GM21619 (cell line): Measurements from ENCODE around the gene PNMA1.

ENCODE experiments used
- ATAC-seq: cut with Tn5 transposase; IDR thresholded peaks from one replicate; pipeline ENCODE4 v1.9.1; 2021; ENCODE audit not compliant: unreplicated experiment

The PNMA1 gene

GRCh38 chr14:73713803-73714655, at the start of gene PNMA1:
Gene PNMA1 (minus strand): TSS chr14:73714384. CDS start chr14:73713639, 745 bp downstream.
- ATAC-seq, result peak; percentile 67

GRCh38 chr14:73763396-73763795, 49.2 kb upstream of the PNMA1 start:
- no peak for ATAC-seq

- ATAC-seq, result peak; percentile 31
Measured at GRCh38 chr14:73762375-73762822, 48.2 kb upstream of the PNMA1 start.

- no peak for ATAC-seq
Measured at GRCh38 chr14:73761618-73762355, 47.6 kb upstream of the PNMA1 start.

GRCh38 chr14:73760598-73761586, 46.7 kb upstream of the PNMA1 start:
- no peak for ATAC-seq

GRCh38 chr14:73759714-73760597, 45.8 kb upstream of the PNMA1 start:
- peak; percentile 50 for ATAC-seq

GRCh38 chr14:73759183-73759713, 45.1 kb upstream of the PNMA1 start:
- ATAC-seq, result no peak

- no peak for ATAC-seq
Measured at GRCh38 chr14:73758392-73759182, 44.4 kb upstream of the PNMA1 start.

- no peak for ATAC-seq
Measured at GRCh38 chr14:73757876-73758391, 43.8 kb upstream of the PNMA1 start.

GRCh38 chr14:73757381-73757780, 43.2 kb upstream of the PNMA1 start:
- ATAC-seq, result no peak

- ATAC-seq, result no peak
Measured at GRCh38 chr14:73755434-73756014, 41.3 kb upstream of the PNMA1 start.

GRCh38 chr14:73754911-73755360, 40.8 kb upstream of the PNMA1 start:
- no peak for ATAC-seq

- peak; percentile 37 for ATAC-seq
Measured at GRCh38 chr14:73753887-73754795, 40.0 kb upstream of the PNMA1 start.

- ATAC-seq, result no peak
Measured at GRCh38 chr14:73753124-73753886, 39.1 kb upstream of the PNMA1 start.

GRCh38 chr14:73752297-73752992, 38.3 kb upstream of the PNMA1 start:
- no peak for ATAC-seq
